ENCODE results near the gene IFI27L1. TPM values are rescaled to one million over a fixed set of nuclear protein-coding genes. Genes with fewer than 3 reads are reported as not detected.

The IFI27L1 gene
- total RNA-seq, 1 donor from 2014 or later: 18.9 TPM

DNA sequence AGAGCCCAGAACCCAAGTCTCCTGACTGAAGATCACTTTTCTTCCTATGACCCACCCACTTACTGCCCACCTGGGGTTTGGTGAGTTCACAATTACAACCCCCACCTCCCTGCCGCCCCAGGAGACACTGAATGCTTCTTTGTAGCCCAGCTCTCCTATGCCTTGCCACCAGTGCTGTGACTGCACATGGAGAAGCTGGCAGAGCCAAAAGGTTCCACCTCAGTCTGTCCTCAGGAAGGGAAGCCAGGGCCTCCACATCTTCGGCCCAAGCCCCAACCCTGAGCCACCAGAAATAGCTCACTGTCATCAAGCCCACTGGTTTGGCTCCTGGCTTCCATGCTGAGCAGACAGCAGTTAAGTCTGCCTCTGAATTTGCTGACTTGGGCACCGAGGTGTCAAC lies 29.3 kb upstream of the IFI27L1 start:
- Histone ChIP-seq H3K27me3 (no peaks in the 10 kb centered on the region), H3K36me3 (peaks cover 5 to 97% of the 10 kb centered on the region in 2 donors), H3K27ac (peak overlapping the region; percentile 44), H3K4me3 (no peak overlapping the region), H3K4me1 (peaks cover 7% of the 10 kb centered on the region), H3K9me3 (no peaks in the 10 kb centered on the region)
- intact Hi-C loops (cut with DNase I): no loop called here
- peak; percentile 79 to 81 for DNase-seq (ENCODE audit: extremely low spot score in 2 of 2)
- TF ChIP-seq POLR2A (IDR thresholded peaks at IDR 0.05) (no peak), POLR2AphosphoS5 (IDR thresholded peaks at IDR 0.05; ENCODE audit: insufficient read depth in 1 of 2, low read depth in 1 of 2) (no peak)
- TF ChIP-seq, protein P1, sequence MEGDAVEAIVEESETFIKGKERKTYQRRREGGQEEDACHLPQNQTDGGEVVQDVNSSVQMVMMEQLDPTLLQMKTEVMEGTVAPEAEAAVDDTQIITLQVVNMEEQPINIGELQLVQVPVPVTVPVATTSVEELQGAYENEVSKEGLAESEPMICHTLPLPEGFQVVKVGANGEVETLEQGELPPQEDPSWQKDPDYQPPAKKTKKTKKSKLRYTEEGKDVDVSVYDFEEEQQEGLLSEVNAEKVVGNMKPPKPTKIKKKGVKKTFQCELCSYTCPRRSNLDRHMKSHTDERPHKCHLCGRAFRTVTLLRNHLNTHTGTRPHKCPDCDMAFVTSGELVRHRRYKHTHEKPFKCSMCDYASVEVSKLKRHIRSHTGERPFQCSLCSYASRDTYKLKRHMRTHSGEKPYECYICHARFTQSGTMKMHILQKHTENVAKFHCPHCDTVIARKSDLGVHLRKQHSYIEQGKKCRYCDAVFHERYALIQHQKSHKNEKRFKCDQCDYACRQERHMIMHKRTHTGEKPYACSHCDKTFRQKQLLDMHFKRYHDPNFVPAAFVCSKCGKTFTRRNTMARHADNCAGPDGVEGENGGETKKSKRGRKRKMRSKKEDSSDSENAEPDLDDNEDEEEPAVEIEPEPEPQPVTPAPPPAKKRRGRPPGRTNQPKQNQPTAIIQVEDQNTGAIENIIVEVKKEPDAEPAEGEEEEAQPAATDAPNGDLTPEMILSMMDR (IDR thresholded peaks at IDR 0.05): no peak

DNA sequence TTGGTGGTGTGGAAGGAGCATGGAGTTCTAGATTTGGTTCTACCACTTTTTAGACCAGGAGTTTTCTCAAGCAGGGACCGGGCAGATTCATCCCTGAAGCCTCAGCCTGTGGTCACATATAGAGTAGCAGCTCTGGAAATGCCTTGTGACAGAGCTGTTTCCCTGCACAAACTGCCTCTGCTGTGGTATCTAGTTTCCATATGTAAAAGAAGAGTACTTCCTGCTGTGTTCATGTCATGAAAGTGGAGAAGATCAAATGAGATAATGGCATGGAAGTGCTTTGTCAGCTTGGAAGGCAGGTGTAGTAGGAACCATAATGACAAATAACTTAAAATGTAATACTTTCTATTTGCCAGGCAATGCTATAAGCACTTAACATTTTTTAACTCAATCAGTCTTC lies 28.9 kb upstream of the IFI27L1 start:
- Histone ChIP-seq H3K9me3 (no peaks in the 10 kb centered on the region), H3K27me3 (no peaks in the 10 kb centered on the region), H3K4me3 (no peak overlapping the region), H3K27ac (no peak overlapping the region), H3K4me1 (peaks cover 7% of the 10 kb centered on the region), H3K36me3 (peaks cover 5 to 97% of the 10 kb centered on the region in 2 donors)
- TF ChIP-seq POLR2A (IDR thresholded peaks at IDR 0.05) (no peak), POLR2AphosphoS5 (IDR thresholded peaks at IDR 0.05; ENCODE audit: insufficient read depth in 1 of 2, low read depth in 1 of 2) (no peak)
- TF ChIP-seq, protein P1 (IDR thresholded peaks at IDR 0.05): no peak
- intact Hi-C loops (cut with DNase I): no loop called here
- no peak for DNase-seq (ENCODE audit: extremely low spot score in 2 of 2)

DNA sequence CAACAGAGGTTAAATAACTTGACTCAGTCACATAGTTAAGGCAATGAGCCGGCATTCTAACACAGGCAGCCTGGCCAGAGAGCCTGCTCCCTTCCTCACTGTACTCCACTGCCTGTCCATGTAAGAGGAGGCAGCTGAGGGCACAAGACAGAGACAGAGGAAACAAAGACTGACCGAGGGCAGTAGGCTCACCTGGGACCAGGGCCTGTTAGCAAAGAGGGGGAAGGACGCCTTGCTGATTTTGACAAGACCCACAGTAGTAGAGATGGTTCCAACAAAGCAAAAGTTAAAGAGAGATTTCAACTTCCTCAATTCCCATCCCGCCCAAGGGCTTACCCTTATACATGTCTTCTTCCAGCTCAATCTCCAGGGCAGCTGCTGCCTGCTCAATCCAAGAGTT lies 28.4 kb upstream of the IFI27L1 start:
- peak; percentile 61 to 71 for DNase-seq (ENCODE audit: extremely low spot score in 2 of 2)
- TF ChIP-seq POLR2AphosphoS5 (IDR thresholded peaks at IDR 0.05; ENCODE audit: insufficient read depth in 1 of 2, low read depth in 1 of 2) (no peak), POLR2A (IDR thresholded peaks at IDR 0.05) (no peak)
- TF ChIP-seq, protein P1 (IDR thresholded peaks at IDR 0.05): no peak
- Histone ChIP-seq H3K27ac (no peak overlapping the region), H3K4me3 (no peak overlapping the region), H3K4me1 (peaks cover 7% of the 10 kb centered on the region), H3K36me3 (peaks cover 5 to 93% of the 10 kb centered on the region in 2 donors), H3K27me3 (no peaks in the 10 kb centered on the region), H3K9me3 (no peaks in the 10 kb centered on the region)
- intact Hi-C loops (cut with DNase I): no loop called here

DNA sequence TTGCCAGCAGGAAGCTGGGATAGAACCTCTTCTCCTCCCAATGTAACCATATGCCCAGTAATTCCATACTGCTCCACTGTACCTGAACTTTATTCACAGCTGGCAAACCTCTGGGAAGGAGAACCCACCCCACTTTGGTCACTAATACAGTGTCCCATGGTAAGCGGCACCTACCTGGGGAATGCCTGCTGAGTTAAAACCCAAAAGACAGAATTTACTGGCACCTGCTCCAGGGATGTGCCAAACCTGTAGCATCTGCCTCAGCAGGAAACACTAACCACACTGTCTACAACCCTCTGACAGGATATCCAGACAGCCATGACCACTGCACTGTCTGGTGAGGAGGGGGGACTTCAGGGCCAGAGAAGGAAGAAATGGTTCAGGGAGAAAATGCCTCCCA lies 26.7 kb upstream of the IFI27L1 start:
- peaks cover 5 to 92% of the 10 kb centered on the region in 2 donors for H3K36me3 ChIP-seq
- DNase-seq (ENCODE audit: extremely low spot score in 2 of 2): peak; percentile 34 to 67
- no peak overlapping the region for H3K4me3 ChIP-seq
- peaks cover 11% of the 10 kb centered on the region for H3K4me1 ChIP-seq
- intact Hi-C loops (cut with DNase I): no loop called here
- H3K27ac ChIP-seq: no peak overlapping the region
- no peaks in the 10 kb centered on the region for H3K27me3 ChIP-seq
- TF ChIP-seq POLR2AphosphoS5 (IDR thresholded peaks at IDR 0.05; ENCODE audit: insufficient read depth in 1 of 2, low read depth in 1 of 2) (no peak), POLR2A (IDR thresholded peaks at IDR 0.05) (no peak)
- TF ChIP-seq, protein P1 (IDR thresholded peaks at IDR 0.05): no peak
- H3K9me3 ChIP-seq: no peaks in the 10 kb centered on the region

DNA sequence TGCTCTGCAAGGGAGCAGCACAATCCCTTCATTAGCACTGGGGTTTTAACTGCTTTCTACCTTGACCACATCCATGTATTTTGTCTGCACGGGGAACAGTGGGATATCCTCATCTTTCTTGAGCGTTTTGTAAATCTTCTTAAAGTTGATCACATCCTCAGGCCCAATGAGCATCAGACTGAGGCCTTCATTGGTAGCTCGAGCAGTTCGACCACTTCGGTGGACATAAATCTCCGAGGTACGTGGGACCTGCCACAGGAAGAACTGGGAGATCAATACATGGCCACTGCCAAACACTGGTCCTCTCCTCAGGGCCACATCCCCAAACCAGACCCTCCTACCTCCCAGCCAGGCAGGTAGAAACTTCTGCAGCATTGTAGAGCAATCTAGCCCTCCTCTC lies 26.2 kb upstream of the IFI27L1 start:
- no peak overlapping the region for H3K27ac ChIP-seq
- TF ChIP-seq POLR2AphosphoS5 (IDR thresholded peaks at IDR 0.05; ENCODE audit: insufficient read depth in 1 of 2, low read depth in 1 of 2) (no peak), POLR2A (IDR thresholded peaks at IDR 0.05) (no peak)
- TF ChIP-seq, protein P1 (IDR thresholded peaks at IDR 0.05): no peak
- intact Hi-C loops (cut with DNase I): no loop called here
- H3K9me3 ChIP-seq: no peaks in the 10 kb centered on the region
- H3K4me3 ChIP-seq: no peak overlapping the region
- H3K27me3 ChIP-seq: no peaks in the 10 kb centered on the region
- H3K36me3 ChIP-seq: peaks cover 5 to 92% of the 10 kb centered on the region in 2 donors
- DNase-seq (ENCODE audit: extremely low spot score in 2 of 2): peak; percentile 52 to 70
- peaks cover 11% of the 10 kb centered on the region for H3K4me1 ChIP-seq

Measured in vagina (tissue), 2 donors.